ENCODE data around the gene SLC5A6.
A peak's percentile ranks its signal among the peaks of the same experiment; 100 is the strongest.
"Not testable (repeated sequence)": the region's sequence is repeated elsewhere in the genome, so short reads cannot be mapped to it uniquely, and the experiment has no call there.

SLC5A6 gene

DNA sequence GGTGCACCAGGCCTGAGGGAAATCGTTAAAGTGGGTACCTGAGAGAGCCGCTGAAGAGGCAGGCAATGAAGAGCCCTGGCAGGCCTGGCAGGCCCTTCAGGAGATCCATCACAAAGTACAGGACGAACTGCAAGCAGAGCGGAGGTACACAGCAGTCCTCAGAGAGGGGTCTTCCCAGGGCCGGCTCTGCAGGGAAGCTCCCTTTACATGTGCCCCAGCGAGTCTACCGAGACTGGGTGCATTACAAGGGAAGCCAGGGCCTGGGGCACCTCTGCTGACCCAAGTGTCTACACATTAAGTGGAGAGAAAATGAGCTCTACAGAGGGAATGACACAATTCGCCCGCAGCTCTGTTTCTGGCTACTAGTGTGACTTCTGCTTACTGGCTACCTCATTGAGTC lies 8.3 kb downstream of the SLC5A6 start:
- no peak for DNase-seq

DNA sequence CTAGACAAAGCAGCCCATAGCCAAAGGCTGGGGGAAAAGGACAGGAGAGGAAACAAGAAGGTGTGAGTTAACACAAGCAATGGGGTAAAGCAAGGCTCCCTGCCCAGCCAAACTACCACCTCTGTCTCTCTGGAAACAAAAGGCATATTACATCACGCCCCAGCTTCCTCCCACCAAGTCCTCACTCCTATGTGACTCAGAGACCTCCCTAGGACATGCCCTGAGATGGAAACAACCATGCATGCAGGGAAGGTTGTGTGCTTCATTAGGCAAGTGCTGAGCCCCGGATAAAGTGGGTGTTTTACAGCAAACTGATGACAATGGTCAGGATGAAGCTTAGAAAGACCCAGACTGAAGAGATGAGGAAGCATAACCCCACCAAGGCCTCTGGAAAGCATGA lies 9.2 kb downstream of the SLC5A6 start:
- no peak for DNase-seq

DNA sequence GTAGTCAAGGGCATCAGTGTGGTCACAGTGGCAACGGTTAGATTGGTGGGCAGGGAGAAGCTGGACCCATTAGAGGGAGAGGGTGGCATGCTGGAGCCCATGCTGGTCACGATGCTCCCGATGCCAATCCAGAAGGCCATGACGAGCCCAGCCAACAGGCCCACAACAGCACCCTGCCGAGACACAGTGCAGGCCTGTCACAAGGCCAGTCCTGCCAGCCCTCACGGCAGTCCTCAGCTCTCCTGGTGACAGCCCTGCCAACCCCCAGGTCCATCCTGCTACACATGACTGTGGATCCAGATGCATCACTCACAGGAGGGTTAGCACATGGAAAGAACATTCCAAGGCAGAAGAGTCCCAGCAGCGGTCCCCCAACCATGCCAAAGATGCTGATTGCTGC lies 10.4 kb downstream of the SLC5A6 start:
- DNase-seq: no peak

DNA sequence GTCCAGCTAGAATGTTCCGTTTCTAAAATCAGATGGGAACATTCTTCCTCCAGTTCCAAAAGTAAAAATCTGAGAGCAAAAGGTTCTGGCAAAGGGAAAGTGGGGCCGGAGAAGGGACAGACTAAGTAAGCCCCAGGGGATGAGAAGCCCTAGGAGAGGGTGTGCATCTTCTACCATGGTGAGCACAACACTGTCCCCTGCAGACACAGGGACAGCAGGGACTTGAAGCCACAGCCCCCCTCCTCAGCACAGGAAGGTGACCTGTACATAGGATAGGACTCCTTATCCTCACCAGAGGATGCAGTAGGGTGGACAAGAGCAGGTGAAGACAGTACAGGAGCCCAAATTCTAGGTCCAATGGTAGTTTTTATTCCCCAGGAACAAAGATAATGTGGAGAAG lies 12.8 kb downstream of the SLC5A6 start:
- DNase-seq: no peak

DNA sequence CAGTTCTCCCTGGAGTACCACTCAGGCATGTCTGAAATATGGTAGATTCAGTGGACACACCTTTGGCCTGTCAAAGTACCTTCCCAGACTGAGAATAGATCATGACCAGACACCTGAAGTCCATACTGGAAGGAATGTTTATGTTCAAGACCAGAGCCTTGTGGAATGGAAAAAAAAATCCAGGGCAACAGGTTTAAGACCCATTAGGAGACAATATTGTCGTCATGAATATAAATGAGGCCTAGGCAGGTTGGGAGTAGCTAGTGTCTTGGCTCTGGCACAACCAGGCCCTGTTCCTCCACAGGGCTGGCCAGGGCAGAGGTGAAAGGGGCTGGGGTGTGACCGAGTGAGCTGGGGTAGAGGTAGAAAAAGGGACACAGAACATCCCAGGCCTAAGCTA lies 13.4 kb downstream of the SLC5A6 start:
- DNase-seq: no peak

DNA sequence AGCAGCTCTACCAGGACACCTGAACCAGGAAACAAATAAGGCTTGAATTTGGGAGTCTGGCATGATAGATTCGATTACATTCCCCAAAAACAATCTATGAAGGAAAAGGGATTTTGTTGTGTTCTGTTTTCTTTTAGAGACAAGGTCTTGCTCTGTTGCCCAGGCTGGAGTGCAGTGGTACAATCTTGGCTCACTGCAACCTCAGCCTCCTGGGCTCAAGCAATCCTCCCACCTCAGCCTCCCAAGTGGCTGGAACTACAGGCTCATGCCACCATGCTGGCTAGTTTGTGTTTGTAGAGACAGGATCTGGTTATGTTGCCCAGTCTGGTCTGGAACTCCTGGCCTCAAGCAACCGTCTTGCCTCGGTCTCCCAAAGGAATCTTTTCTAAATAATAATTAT lies 14.0 kb downstream of the SLC5A6 start:
- not testable (repeated sequence) for DNase-seq

DNA sequence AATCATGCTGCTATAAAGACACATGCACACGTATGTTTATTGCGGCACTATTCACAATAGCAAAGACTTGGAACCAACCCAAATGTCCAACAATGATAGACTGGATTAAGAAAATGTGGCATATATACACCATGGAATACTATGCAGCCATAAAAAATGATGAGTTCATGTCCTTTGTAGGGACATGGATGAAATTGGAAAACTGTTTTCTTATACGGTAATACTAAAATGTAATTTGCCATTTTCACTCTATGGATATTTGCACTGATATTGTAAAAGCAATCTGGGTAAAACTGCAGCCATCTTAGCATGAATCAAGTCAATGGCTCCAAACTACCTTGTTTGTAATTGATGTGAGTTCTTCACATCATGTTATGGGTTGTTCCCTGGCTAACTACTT lies 16.3 kb downstream of the SLC5A6 start:
- not testable (repeated sequence) for DNase-seq

DNA sequence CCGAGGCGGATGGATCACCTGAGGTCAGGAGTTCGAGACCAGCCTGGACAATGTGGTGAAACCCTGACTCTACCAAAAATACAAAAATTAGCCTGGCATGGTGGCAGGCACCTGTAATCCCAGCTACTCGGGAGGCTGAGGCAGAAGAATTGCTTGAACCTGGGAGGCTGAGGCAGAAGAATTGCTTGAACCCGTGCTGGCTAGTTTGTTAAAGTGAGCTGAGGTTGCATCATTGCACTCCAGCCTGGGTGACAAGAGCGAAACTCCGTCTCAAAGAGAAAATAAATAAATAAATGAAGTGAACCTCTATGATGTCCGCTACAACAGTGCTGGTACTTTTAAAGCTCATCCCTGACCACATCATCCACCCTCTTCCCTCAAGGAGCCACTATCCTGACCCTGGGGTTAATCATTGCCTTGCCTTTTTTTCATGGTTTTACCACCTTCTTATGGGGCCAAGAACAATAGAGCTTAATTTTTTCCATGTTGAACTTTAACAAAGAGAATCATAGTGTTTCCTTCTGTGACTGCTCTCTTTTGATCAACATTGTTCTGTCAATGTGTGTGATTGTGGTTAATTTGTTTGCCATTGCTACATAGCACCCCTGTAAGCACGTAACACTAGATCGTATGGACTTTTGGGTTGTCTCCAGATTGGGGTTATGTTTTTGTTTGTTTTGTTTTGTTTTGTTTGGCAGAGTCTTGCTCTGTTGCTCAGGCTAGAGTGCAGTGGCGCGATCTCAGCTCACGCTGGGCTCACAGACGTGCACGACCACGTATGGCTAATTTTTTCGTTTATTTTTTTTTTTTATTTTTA lies 17.3 kb downstream of the SLC5A6 start:
- DNase-seq: no peak

DNA sequence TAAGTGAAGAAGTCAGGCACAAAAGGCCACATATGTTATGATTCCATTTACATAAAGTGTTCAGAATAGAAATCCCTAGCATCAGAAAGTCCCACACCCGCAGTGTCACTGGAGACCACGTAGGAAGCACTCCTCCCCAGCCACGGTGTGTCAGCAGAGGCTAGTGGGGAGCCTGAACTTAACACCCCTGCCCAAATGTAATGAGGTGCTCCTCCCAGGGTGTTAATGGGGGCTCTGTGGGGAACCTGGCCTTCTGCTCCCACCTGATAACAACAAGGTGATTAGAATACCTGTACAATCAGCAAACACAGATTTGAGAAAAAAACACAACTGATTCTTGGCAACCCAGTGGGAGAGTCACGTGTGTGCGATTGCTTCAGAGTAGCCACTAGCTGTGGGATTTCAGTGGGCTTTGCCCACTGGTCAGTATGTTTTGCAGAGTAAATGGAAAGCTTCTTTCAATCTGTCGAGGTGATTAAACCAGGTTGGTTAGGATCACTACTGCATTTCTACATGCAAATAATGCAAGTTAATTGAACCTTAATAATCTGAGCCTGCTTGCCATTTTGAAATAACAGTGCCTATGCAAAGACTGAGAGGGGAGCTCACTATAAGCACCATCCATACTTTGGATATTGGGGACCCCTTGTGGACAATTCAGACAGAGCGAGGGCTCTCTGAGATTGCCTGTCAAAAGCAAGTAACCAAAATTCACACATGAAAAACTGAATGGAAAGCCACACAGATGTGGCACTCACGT lies 20.8 kb downstream of the SLC5A6 start:
- DNase-seq: peak; percentile 15

DNA sequence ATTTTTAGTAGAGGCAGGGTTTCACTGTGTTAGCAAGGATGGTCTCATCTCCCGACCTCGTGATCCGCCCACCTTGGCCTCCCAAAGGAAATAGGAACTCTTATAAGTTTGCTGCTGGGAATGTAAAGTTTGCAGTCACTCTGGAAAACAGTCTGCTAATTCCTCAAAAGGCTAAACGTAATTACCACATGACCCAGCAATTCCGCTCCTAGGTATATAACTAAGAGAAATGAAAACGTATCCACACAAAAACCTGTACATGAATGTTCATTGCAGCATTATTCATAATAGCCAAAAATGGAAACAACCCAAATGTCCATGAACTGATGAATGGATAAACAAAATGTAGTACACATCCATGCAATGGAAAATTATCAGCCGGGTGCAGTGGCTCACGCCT lies 22.1 kb downstream of the SLC5A6 start:
- no peak for DNase-seq

DNA sequence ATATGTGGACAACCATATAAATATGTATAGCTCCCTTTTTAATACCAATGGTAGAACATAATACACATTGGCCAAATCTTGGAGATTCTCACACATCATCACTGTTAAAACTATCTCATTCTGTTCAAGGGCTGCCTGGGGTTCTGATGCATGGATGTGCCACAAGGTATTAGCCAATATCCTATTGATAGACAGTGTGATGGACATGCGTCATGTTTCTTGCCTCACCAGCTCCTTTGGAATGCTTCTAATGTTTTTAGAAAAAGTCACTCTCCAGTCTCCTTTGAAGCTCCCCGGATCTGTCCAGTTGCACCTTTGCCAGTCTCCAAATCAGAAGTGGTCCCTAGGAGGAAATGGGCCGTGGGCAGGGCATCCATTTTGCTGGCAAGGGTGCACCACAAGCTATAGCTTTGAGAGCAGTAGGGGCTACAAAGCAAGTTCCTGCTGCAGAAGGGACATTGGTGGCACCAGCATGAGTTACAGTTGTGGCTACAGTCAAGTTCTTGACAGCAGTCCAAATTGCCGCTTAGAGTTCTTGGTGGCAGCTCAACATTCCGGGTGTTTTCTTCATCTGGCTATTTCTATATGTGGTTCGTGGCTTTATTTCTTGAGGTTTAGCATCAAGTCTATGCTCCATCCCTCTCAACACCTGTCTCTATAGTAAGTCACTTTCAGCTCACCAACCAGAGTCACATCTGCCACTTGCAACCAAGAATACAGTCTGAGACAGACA lies 25.3 kb downstream of the SLC5A6 start:
- no peak for DNase-seq

DNA sequence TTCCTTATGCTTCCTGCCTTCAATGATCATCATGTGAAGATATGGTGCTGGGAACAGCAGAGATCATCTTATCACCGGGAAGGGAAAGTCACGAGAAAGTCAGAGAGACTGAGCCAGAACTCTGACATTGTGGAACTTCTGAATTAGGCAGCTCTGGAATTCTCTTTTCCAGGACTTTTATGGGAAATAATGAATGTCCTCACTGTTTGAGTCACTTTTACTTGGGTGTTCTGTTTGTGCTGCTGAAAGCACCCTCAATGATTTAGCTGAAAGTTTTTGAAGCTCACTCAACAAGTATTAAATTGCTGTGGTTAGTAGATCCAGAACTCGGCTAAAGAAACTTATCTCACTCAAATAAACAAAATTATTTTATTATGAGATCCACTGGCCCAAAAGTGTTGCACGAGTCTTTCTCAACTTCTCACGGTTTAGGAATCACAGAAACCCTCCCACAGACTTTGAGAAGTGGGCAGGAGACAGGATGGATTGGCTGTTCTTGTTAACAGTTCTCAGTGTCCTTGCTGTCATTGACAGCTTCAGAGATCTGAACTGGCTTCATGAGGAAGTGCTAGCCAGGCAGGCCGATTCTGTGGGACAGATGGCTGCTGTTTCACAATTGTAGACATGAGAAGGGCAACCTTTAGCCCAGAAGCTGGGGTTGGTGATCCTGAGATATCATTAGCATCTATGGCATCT lies 26.6 kb downstream of the SLC5A6 start:
- DNase-seq: no peak

DNA sequence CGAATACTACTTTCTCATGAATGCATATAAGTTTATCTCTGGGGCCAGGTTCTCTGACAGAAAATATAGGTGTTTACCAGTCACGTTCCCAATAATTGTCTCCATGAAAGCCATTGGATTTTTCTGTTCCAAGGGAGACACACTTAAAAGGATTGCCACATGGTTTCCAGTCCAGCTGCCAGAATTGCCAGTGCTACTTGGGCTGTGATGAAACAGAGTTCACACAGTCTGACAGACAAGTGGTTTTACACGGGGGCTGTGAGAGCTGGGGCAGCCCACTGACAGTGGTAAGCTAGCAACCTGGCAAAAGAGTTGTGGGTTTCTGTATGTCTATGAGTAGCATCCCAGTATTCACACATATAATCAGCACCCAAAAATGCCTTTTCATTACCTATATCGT lies 28.0 kb downstream of the SLC5A6 start:
- no peak for DNase-seq

DNA sequence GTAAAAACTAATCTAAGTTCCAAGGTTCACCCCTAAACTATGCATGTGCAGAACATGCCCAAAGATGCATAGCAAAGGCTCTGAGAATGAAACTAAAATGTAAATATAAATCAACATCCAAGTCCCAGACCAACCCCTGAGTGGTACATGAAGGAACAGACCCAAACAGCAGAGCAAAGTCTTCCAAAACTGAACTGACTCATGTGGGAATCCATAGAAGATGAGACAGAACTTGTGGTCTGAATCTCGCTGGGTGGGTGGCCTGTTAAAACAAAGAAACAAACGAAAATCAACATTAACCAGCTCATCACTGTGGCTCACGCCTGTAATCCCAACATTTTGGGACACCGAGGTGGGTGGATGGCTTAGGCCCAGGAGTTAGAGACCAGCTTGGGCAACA lies 29.7 kb downstream of the SLC5A6 start:
- DNase-seq: no peak

DNA sequence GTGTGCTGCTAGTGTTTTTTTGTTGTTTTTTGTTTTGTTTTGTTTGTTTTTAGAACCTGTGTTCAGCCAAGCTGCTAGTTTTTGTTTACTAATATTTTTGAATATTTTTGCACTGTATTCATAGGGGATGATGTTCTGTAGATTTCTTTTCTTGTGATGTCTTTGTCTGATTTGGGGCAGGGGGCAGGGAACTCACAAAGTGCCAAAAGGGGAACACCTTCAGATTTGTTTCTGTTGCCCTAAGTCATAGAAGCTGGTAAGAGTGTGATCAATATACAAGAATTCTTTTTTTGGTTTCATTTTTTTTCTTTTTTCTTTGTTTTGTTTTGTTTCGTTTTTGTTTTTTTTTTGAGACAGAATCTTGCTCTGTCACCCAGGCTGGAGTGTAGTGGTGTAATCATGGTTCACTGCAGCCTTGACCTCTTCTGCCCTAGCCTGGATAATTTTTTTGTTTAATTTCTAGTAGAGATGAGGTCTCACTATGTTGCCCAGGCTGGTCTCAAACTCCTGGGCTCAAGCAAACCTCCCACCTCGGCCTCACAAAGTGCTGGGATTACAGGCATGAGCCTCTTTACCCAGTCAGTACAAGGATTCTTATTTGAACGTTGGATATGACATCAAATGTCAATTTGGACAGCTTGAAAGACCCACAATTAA lies 32.6 kb downstream of the SLC5A6 start:
- DNase-seq: no peak

DNA sequence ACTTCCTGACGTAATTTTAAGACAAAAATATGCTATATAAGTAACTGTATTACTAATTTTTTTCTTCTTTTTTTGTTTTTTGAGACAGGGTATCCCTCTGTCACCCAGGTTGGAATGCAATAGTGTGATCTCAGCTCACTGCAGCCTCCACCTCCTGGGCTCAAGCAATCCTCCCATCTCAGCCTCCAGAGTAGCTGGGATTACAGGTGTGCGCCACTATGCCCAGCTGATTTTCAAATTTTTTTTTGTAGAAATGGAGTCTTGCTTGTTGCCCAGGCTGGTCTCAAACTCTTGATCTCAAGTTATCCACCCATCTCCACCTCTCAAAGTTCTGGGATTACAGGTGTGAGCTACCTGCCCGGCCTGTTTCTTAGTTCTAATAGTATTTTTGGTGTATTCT lies 33.6 kb downstream of the SLC5A6 start:
- no peak for DNase-seq

DNA sequence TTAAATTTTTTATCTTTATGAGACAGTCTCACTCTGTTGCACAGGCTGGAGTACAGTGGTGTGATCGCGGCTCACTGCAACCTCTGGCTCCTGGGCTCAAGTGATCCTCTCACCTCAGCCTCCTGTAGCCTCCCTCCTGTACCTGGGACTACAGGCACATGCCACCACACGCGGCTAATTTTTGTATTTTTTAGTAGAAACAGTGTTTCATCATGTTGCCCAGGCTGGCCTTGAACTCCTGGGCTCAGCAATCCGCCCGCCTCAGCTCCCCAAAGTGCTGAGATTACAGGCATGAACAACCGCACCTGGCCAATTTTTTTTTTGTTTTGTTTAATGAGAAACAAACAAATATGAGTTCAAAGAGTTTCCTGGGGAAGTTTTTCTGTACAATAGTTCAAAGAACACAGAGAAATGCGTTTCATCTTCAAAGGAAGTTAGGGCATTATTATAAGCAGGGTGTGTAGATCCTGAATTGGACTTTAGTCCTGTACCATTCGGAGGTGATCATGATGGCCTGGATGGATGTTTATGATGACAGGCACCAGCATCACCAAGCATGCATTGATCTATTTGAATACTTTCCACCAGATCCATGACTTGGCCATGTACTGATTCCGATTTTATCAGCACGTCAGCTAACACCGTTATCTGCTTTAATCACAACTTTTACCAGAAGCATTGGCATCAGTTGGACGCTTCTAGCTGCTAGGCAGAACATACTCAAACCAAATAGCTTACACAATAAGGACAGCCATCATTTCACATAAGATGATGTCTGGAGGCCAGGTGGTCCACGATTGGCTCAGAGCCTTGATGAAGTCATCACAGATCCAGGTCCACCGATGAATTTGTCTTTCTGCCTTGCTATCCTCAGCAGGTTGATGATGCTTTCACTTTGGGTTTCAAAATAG lies 34.4 kb downstream of the SLC5A6 start:
- DNase-seq: no peak

DNA sequence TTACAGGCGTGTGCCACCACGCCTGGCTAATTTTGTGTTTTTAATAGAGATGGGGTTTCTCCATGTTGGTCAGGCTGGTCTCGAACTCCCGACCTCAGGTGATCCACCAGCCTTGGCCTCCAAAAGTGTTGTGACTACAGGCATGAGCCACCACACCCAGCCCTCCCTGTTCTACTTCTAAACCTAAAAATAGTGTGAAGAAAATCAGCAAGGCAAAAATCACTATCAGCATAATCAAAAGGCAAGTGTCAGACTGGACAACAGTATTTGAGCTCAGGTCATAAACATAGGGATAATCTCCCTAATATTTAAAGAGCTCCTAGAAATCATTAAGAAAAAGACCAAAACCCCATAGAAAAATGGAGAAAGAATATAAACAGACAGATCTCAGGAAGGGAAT lies 36.3 kb downstream of the SLC5A6 start:
- DNase-seq: not testable (repeated sequence)

DNA sequence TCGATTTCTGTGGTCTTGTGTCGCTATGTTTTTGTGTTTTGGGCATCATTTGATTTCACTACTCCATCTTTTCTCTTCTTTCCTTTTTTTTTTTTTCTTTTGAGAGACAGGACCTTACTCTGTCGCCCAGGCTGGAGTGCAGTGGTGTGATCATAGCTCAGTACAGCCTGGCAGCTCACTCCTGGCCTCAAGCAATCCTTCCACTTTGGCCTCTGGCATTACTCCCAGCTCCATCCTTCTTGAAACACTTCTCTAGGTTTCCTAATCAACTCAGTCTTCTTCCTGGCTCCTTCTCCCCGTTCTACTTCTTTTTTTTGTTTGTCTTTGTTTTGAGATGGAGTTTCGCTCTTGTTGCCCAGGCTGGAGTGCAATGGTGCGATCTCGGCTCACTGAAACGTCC lies 36.7 kb downstream of the SLC5A6 start:
- no peak for DNase-seq

DNA sequence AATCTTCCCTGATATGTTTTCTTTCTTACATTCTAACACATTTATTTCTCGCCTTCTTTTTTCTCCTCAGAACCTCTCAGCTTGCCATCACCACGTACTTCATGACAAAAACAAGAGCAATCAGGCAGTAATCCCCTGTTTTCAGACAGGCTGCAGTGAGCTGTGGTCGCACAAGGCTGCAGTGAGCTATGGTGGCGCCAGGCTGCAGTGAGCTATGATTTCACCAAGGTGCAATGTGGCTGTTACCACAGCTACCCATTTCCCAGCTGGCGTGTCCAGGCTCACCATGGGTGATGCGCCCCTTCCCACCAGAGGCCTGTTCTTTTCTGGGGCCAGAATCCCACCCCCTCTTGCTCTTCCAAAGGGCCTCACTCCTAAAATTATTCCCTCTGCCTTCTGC lies 37.4 kb downstream of the SLC5A6 start:
- DNase-seq: no peak

DNA sequence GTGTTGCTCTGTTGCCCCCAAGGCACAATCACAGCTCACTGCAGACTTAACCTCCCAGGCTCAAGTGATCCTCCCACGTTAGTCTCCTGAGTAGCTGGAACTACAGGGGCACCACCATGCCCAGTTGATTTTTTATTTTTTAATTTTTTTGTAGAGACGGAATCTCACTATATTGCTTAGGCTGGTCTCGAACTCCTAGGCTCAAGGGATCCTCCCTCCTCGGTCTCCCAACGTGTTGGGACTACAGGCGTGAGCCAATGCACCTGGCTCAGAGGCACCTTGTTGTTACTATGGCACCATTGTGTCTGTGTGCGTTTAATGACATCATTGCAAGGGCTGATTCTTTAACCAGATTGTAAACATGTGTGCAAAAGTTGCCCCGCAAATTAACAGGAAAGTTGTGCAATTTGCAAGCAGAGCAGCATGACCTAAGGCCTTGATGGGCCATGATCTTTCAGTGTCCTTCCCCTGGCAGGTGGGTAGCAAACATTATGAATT lies 40.7 kb downstream of the SLC5A6 start:
- no peak for DNase-seq
